PC-3 (cell line): ENCODE data around the gene DENND4C.

Experiments
- EZH2 ChIP-seq: fragments of 300-600 bp; sonication (generic); IDR thresholded peaks from one replicate; pipeline ENCODE4 v1.6.1; 2017; ENCODE audit warnings: antibody characterized with exemption, mild to moderate bottlenecking, low read length; ENCODE audit not compliant: unreplicated experiment
- TF ChIP-seq, protein P1 (sequence below): fragments of 300-600 bp; sonication (generic); conservative IDR thresholded peaks from 2 replicates; pipeline ENCODE4 v1.5.1; 2017; ENCODE audit warnings: antibody characterized with exemption, low read depth, mild to moderate bottlenecking, low read length

DNA sequence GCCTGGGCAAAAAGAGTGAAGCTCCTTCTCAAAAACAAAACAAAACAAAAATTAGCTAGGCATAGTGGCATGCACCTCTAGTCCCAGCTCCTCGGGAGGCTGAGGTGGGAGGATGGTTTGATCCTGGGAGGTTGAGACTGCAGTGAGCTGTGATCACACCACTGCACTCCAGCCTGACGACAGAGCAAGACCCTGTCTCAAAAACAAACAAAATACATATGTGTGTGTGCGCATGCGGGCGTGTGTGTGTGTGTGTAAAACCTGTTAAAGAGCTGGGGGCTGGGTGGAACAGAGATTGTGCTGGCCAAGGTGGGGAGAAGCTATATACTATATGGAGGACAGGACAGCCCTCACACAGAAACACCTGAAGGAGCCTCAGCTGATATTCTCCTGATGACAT is 27.4 kb upstream of the DENND4C start:
- TF ChIP-seq, protein P1, sequence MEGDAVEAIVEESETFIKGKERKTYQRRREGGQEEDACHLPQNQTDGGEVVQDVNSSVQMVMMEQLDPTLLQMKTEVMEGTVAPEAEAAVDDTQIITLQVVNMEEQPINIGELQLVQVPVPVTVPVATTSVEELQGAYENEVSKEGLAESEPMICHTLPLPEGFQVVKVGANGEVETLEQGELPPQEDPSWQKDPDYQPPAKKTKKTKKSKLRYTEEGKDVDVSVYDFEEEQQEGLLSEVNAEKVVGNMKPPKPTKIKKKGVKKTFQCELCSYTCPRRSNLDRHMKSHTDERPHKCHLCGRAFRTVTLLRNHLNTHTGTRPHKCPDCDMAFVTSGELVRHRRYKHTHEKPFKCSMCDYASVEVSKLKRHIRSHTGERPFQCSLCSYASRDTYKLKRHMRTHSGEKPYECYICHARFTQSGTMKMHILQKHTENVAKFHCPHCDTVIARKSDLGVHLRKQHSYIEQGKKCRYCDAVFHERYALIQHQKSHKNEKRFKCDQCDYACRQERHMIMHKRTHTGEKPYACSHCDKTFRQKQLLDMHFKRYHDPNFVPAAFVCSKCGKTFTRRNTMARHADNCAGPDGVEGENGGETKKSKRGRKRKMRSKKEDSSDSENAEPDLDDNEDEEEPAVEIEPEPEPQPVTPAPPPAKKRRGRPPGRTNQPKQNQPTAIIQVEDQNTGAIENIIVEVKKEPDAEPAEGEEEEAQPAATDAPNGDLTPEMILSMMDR: no peak
- no peak for TF ChIP-seq EZH2
